ENCODE results near the gene STAG1. TPM values are rescaled to one million over a fixed set of nuclear protein-coding genes. Genes with fewer than 3 reads are reported as not detected.

STAG1 gene
- total RNA-seq, 6 experiments from 2014 or later = 33.7 to 45.3 (median 43.8) TPM

DNA sequence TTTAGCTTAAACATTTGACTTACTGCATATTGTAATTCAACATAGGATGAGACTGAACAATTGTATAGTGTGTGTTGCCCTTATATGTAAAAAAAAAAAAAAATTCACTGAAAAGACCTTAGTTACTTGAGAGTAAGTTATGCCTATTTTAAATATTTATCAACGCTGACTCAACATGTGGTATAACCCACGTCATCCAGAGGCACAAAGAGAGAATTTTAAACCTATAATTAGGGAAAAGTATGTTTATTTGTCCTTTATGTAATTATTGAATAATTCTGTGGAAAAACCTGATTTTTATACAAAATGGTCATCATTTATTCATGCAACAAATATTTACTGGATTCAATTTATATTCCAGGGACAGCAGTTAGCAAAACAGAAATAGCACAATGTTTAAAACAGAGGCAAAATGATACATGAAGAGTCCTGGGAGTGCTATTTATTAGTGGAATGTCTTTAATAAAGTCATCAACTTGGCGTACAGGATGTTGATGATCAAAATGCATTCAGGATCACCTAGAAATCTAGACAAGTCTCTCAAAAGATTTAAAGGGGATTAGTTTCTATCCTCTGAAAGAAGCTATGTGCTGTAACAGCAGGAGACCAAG, 278.4 kb downstream of the STAG1 start:
- peak overlapping the region; percentile 95 for H3K27ac Mint-ChIP-seq
- peaks cover 8% of the 10 kb centered on the region; the same call in 1 of the 2 replicates for H3K9me3 Mint-ChIP-seq
- peak; percentile 72 for DNase-seq
- H3K4me1 Mint-ChIP-seq (ENCODE audit: low read depth) = peaks cover 59% of the 10 kb centered on the region
- H3K4me3 Mint-ChIP-seq = peak overlapping the region; percentile 33; the same call in 1 of the 2 replicates
- TF ChIP-seq, protein P1, sequence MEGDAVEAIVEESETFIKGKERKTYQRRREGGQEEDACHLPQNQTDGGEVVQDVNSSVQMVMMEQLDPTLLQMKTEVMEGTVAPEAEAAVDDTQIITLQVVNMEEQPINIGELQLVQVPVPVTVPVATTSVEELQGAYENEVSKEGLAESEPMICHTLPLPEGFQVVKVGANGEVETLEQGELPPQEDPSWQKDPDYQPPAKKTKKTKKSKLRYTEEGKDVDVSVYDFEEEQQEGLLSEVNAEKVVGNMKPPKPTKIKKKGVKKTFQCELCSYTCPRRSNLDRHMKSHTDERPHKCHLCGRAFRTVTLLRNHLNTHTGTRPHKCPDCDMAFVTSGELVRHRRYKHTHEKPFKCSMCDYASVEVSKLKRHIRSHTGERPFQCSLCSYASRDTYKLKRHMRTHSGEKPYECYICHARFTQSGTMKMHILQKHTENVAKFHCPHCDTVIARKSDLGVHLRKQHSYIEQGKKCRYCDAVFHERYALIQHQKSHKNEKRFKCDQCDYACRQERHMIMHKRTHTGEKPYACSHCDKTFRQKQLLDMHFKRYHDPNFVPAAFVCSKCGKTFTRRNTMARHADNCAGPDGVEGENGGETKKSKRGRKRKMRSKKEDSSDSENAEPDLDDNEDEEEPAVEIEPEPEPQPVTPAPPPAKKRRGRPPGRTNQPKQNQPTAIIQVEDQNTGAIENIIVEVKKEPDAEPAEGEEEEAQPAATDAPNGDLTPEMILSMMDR (IDR thresholded peaks at IDR 0.05) = no peak
- H3K36me3 Mint-ChIP-seq (ENCODE audit: low read depth) = peaks cover 44% of the 10 kb centered on the region
- no peaks in the 10 kb centered on the region; the same call in 1 of the 2 replicates for H3K27me3 Mint-ChIP-seq (ENCODE audit: insufficient read depth)

DNA sequence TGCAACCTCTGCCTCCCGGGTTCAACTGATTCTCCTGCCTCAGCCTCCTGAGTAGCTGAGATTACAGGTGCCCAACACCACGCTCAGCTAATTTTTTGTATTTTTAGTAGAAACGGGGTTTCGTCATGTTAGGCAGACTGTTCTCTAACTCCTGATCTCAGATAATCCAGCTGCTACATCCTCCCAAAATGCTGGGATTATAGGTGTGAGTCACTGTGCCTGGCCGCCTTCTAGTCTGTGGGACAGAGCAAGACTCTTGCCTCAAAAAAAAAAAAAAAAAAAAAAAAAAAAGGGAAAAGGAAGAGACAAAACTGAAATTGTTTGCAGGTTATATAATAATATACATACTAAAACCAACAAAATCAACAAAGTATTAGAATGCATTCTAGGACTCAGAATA, 286.9 kb downstream of the STAG1 start:
- peak overlapping the region; percentile 88 for H3K27ac Mint-ChIP-seq
- TF ChIP-seq, protein P1 (IDR thresholded peaks at IDR 0.05) = no peak
- H3K4me3 Mint-ChIP-seq = no peak overlapping the region
- H3K27me3 Mint-ChIP-seq (ENCODE audit: insufficient read depth) = no peaks in the 10 kb centered on the region
- peaks cover 8% of the 10 kb centered on the region; the same call in 1 of the 2 replicates for H3K9me3 Mint-ChIP-seq
- no peak for DNase-seq
- peaks cover 53% of the 10 kb centered on the region for H3K36me3 Mint-ChIP-seq (ENCODE audit: low read depth)
- H3K4me1 Mint-ChIP-seq (ENCODE audit: low read depth) = peaks cover 14% of the 10 kb centered on the region

DNA sequence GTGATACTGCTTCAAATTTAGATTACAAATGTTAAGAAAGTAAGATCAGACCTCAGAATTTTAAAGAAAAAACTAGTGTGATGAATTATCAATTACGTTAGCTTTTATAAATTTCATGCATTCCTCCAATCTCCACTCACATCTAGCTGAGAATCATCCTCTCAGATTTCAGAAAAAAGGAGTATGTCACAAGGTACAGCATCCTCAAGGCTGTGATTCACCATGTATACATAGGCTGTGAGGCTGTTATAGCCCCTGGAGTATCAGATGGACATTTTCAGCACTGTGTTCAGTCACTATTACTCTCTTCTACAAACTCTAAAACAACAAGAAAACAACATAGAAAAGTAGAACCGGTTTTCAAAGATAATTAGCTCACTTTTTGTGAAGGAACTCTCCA, 287.7 kb downstream of the STAG1 start:
- Mint-ChIP-seq H3K4me1 (ENCODE audit: low read depth) (peaks cover 14% of the 10 kb centered on the region), H3K27me3 (ENCODE audit: insufficient read depth) (peaks cover 2% of the 10 kb centered on the region; the same call in 1 of the 2 replicates), H3K9me3 (0 out of 2 replicates have a peak, but pooled peaks cover 1% of the 10 kb centered on the region), H3K27ac (peak overlapping the region; percentile 88), H3K36me3 (ENCODE audit: low read depth) (peaks cover 52% of the 10 kb centered on the region), H3K4me3 (peak overlapping the region; percentile 38; the same call in 1 of the 2 replicates)
- TF ChIP-seq, protein P1 (IDR thresholded peaks at IDR 0.05) = no peak
- DNase-seq = peak; percentile 82

DNA sequence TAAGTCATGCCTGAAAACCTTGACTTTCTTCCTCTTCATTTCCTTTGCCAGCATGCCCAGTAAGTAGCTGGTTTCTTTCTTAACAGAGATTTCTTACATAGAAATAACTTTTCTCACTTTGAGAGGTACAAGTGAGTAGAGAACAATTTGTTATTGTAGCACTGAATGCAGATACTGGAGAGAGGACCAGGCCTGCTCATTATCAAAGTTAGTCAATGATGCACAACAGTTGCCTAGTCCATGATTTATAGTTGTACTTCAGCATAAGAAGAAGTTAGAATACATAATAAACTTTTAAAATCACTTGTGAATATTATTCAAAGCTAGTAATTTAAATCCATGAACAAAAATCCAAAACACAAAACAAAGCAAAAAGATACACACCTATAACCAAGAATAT, 289.0 kb downstream of the STAG1 start:
- H3K9me3 Mint-ChIP-seq = no peaks in the 10 kb centered on the region; the same call in 1 of the 2 replicates
- H3K36me3 Mint-ChIP-seq (ENCODE audit: low read depth) = peaks cover 55% of the 10 kb centered on the region
- TF ChIP-seq, protein P1 (IDR thresholded peaks at IDR 0.05) = no peak
- peak overlapping the region; percentile 24; the same call in 1 of the 2 replicates for H3K27ac Mint-ChIP-seq
- peaks cover 14% of the 10 kb centered on the region for H3K4me1 Mint-ChIP-seq (ENCODE audit: low read depth)
- peaks cover 2% of the 10 kb centered on the region; the same call in 1 of the 2 replicates for H3K27me3 Mint-ChIP-seq (ENCODE audit: insufficient read depth)
- no peak overlapping the region for H3K4me3 Mint-ChIP-seq
- DNase-seq = no peak

DNA sequence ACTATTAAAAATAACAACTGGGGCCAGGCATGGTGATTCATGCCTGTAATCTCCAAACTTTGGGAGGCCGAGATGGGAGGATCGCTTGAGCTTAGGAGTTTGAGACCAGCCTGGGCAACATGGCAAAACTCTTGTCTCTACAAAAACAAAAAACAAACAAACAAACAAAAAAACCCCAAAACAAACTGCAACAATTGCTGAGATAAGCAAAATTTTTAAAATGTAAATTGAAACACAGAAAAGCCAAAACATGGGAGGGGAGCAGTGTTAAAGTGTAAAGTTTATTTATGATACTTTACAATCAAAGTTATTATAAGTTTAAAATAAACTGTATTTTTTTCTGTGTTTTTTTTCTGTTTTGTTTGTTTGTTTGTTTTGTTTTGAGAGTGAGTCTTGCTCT, 294.4 kb downstream of the STAG1 start:
- H3K27me3 Mint-ChIP-seq (ENCODE audit: insufficient read depth) = peaks cover 2% of the 10 kb centered on the region; the same call in 1 of the 2 replicates
- H3K27ac Mint-ChIP-seq = no peak overlapping the region
- H3K4me3 Mint-ChIP-seq = no peak overlapping the region
- H3K4me1 Mint-ChIP-seq (ENCODE audit: low read depth) = no peaks in the 10 kb centered on the region
- peaks cover 34% of the 10 kb centered on the region for H3K9me3 Mint-ChIP-seq
- TF ChIP-seq, protein P1 (IDR thresholded peaks at IDR 0.05) = no peak
- no peak for DNase-seq
- H3K36me3 Mint-ChIP-seq (ENCODE audit: low read depth) = peaks cover 71% of the 10 kb centered on the region

Measured in HFFc6 (cell line).